Measurements from ENCODE around the gene IPO13. TPM values are rescaled to one million over a fixed set of nuclear protein-coding genes. Genes with fewer than 3 reads are reported as not detected.

Gene IPO13
- total and polyA plus RNA-seq, 10 of the 15 experiments (the other 5 are each of a cell fraction or from before 2014, with no cell fraction given), result 7.1 to 26.6 (median 15.9) TPM

DNA sequence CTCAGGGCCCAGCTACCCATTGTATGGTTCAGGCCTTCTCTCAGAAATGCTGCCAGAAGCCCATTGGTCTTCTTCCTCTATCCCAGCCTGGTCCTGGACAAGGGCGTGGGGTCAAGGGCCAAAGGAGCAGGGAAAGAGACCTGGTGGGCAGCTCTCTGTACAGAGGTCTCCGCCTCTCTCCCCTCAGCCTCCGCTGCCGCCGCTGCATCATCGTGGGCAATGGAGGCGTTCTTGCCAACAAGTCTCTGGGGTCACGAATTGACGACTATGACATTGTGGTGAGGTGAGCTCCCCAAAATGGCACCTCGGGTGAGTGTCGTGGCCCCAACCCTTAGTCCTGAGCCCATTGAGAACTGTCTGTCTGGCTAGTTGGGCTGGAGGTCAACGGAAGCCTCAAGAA is 47.8 kb upstream of the IPO13 start:
- POLR2A ChIA-PET, result no interaction called here
- no TSS peak for BruUV-seq (replicated peaks)

More for the DNA sequence above, 47.8 kb upstream of the IPO13 start:
- H3K4me1 ChIP-seq (ENCODE audit: control insufficient read depth, insufficient read depth, low read length), result no peaks in the 10 kb centered on the region
- no peaks in the 10 kb centered on the region for H4K20me1 ChIP-seq (ENCODE audit: control insufficient read depth, insufficient read depth)
- H3K4me2 ChIP-seq (ENCODE audit: control insufficient read depth, insufficient read depth), result no peak overlapping the region
- no peaks in the 10 kb centered on the region for H3K9me3 ChIP-seq (replicated peaks; ENCODE audit: control insufficient read depth, insufficient read depth, low read length)
- ATAC-seq (no peak), FAIRE-seq (no peak), DNase-seq (ENCODE audit: low read depth, low spot score) (no peak)
- TF ChIP-seq BMI1 (IDR thresholded peaks at IDR 0.05; ENCODE audit: borderline replicate concordance) (no peak), RUNX3 (IDR thresholded peaks at IDR 0.05; ENCODE audit: low read length) (no peak), TBL1XR1 (IDR thresholded peaks at IDR 0.05; ENCODE audit: low read depth, low read length) (no peak), NRF1 (conservative IDR thresholded peaks at IDR 0.05; ENCODE audit: low read depth, low read length) (no peak), SMARCA5 (IDR thresholded peaks at IDR 0.05) (no peak), TARDBP (IDR thresholded peaks at IDR 0.05; ENCODE audit: borderline replicate concordance) (no peak), RAD51 (IDR thresholded peaks at IDR 0.05) (no peak), IKZF2 (IDR thresholded peaks at IDR 0.05) (no peak), NFXL1 (IDR thresholded peaks at IDR 0.05; ENCODE audit: borderline replicate concordance) (no peak), FOXM1 (IDR thresholded peaks at IDR 0.05; ENCODE audit: low read depth, low read length) (no peak)
- TF ChIP-seq, protein P1, sequence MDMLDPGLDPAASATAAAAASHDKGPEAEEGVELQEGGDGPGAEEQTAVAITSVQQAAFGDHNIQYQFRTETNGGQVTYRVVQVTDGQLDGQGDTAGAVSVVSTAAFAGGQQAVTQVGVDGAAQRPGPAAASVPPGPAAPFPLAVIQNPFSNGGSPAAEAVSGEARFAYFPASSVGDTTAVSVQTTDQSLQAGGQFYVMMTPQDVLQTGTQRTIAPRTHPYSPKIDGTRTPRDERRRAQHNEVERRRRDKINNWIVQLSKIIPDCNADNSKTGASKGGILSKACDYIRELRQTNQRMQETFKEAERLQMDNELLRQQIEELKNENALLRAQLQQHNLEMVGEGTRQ (IDR thresholded peaks at IDR 0.05; ENCODE audit: borderline replicate concordance, low read depth, low read length), result no peak
- TF ChIP-seq, protein P2, sequence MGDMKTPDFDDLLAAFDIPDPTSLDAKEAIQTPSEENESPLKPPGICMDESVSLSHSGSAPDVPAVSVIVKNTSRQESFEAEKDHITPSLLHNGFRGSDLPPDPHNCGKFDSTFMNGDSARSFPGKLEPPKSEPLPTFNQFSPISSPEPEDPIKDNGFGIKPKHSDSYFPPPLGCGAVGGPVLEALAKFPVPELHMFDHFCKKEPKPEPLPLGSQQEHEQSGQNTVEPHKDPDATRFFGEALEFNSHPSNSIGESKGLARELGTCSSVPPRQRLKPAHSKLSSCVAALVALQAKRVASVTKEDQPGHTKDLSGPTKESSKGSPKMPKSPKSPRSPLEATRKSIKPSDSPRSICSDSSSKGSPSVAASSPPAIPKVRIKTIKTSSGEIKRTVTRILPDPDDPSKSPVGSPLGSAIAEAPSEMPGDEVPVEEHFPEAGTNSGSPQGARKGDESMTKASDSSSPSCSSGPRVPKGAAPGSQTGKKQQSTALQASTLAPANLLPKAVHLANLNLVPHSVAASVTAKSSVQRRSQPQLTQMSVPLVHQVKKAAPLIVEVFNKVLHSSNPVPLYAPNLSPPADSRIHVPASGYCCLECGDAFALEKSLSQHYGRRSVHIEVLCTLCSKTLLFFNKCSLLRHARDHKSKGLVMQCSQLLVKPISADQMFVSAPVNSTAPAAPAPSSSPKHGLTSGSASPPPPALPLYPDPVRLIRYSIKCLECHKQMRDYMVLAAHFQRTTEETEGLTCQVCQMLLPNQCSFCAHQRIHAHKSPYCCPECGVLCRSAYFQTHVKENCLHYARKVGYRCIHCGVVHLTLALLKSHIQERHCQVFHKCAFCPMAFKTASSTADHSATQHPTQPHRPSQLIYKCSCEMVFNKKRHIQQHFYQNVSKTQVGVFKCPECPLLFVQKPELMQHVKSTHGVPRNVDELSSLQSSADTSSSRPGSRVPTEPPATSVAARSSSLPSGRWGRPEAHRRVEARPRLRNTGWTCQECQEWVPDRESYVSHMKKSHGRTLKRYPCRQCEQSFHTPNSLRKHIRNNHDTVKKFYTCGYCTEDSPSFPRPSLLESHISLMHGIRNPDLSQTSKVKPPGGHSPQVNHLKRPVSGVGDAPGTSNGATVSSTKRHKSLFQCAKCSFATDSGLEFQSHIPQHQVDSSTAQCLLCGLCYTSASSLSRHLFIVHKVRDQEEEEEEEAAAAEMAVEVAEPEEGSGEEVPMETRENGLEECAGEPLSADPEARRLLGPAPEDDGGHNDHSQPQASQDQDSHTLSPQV (IDR thresholded peaks at IDR 0.05), result no peak
- TF ChIP-seq, protein P3, sequence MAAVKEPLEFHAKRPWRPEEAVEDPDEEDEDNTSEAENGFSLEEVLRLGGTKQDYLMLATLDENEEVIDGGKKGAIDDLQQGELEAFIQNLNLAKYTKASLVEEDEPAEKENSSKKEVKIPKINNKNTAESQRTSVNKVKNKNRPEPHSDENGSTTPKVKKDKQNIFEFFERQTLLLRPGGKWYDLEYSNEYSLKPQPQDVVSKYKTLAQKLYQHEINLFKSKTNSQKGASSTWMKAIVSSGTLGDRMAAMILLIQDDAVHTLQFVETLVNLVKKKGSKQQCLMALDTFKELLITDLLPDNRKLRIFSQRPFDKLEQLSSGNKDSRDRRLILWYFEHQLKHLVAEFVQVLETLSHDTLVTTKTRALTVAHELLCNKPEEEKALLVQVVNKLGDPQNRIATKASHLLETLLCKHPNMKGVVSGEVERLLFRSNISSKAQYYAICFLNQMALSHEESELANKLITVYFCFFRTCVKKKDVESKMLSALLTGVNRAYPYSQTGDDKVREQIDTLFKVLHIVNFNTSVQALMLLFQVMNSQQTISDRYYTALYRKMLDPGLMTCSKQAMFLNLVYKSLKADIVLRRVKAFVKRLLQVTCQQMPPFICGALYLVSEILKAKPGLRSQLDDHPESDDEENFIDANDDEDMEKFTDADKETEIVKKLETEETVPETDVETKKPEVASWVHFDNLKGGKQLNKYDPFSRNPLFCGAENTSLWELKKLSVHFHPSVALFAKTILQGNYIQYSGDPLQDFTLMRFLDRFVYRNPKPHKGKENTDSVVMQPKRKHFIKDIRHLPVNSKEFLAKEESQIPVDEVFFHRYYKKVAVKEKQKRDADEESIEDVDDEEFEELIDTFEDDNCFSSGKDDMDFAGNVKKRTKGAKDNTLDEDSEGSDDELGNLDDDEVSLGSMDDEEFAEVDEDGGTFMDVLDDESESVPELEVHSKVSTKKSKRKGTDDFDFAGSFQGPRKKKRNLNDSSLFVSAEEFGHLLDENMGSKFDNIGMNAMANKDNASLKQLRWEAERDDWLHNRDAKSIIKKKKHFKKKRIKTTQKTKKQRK (IDR thresholded peaks at IDR 0.05; ENCODE audit: low read depth, low read length), result no peak
- intact Hi-C loops (cut with micrococcal nuclease; ENCODE audit: unreplicated experiment), result no loop called here
- CTCF ChIA-PET, result interaction anchor here (0.9 kb wide), 1 partner anchor 9 kb away, joined by 3 read pairs; no protein-coding TSS in a partner anchor
- in situ Hi-C loops (cut with MboI), result no loop called here
- 96% methylated on average over 12 of the region's 12 CpGs for WGBS (ENCODE audit: insufficient coverage, insufficient replicate concordance, low lambda C conversion rate, missing lambda C conversion rate)
- H3K27ac ChIP-seq (ENCODE audit: control insufficient read depth, insufficient read depth), result no peak overlapping the region
- H3K79me2 ChIP-seq (ENCODE audit: control insufficient read depth, insufficient read depth, low read length), result no peaks in the 10 kb centered on the region
- H3K9ac ChIP-seq (ENCODE audit: control insufficient read depth, insufficient read depth, low read length), result no peak overlapping the region
- SMC1A ChIA-PET (ENCODE audit: uncharacterized antibody, unreplicated experiment), result no interaction called here
- H2AFZ ChIP-seq (ENCODE audit: control insufficient read depth, low read depth, low read length), result no peak overlapping the region
- RAD21 ChIA-PET (ENCODE audit: unreplicated experiment), result no interaction called here
- no peak overlapping the region for H3K4me3 ChIP-seq
- H3K27me3 ChIP-seq (replicated peaks in 1 of 2; ENCODE audit: control insufficient read depth in 2 of 2, insufficient read depth in 2 of 2, low read length in 1 of 2), result no peaks in the 10 kb centered on the region
- peaks cover 0 to 3% of the 10 kb centered on the region in 2 experiments; a peak in 2 of 4 replicates for H3K36me3 ChIP-seq (ENCODE audit: control insufficient read depth in 2 of 2, insufficient read depth in 2 of 2, low read length in 1 of 2)

Data from GM12878 (cell line).